OCI-LY1 (cell line): ENCODE measurements around the gene CEMIP.

Experiments used
- H2AFZ ChIP-seq: fragments of 200-600 bp; sonication (generic), shearing (Covaris generic); 2 replicates; pipeline ENCODE4 v1.6.0; 2014; ENCODE audit warnings: antibody characterized with exemption, mild to moderate bottlenecking, low read length
- H3F3A ChIP-seq: fragments of 200-600 bp; sonication (generic), shearing (Covaris generic); 2 replicates; pipeline ENCODE4 v1.6.0; 2014; ENCODE audit warnings: mild to moderate bottlenecking, antibody characterized with exemption, low read length, moderate library complexity; ENCODE audit not compliant: insufficient read depth
- H3K27ac ChIP-seq: fragments of 200-600 bp; sonication (generic); 2 replicates; pipeline ENCODE4 v1.5.1; 2014; ENCODE audit warnings: low read length, mixed run types, mild to moderate bottlenecking, low read depth; ENCODE audit not compliant: poor library complexity, severe bottlenecking
- H3K27me3 ChIP-seq: fragments of 200-600 bp; sonication (generic); 2 replicates; pipeline ENCODE4 v1.6.0; 2014; ENCODE audit warnings: antibody characterized with exemption, mild to moderate bottlenecking, low read length, moderate library complexity; ENCODE audit not compliant: insufficient read depth
- H3K36me3 ChIP-seq: fragments of 200-600 bp; sonication (generic); 2 replicates; pipeline ENCODE4 v1.6.1; 2014; ENCODE audit warnings: mild to moderate bottlenecking, antibody characterized with exemption, low read length, moderate library complexity, mixed read lengths; ENCODE audit not compliant: insufficient read depth
- H3K4me1 ChIP-seq: fragments of 200-600 bp; sonication (generic); 2 replicates; pipeline ENCODE4 v1.5.1; 2014; ENCODE audit warnings: mild to moderate bottlenecking, low read length, moderate library complexity; ENCODE audit not compliant: insufficient read depth, severe bottlenecking
- H3K4me2 ChIP-seq: fragments of 200-600 bp; sonication (generic), shearing (Covaris generic); 2 replicates; pipeline ENCODE4 v1.6.1; 2014; ENCODE audit warnings: low read length
- H3K4me3 ChIP-seq: fragments of 200-600 bp; sonication (generic); 2 replicates; pipeline ENCODE4 v1.5.1; 2014; ENCODE audit warnings: low read length, low read depth, mild to moderate bottlenecking, mixed read lengths; ENCODE audit not compliant: poor library complexity, severe bottlenecking
- H3K79me2 ChIP-seq: fragments of 200-600 bp; shearing (Covaris generic); 2 replicates; pipeline ENCODE4 v1.6.1; 2016; ENCODE audit warnings: mixed run types, low read length, mixed read lengths; ENCODE audit not compliant: insufficient read depth
- H3K9ac ChIP-seq: fragments of 200-600 bp; sonication (generic), shearing (Covaris generic); 2 replicates; pipeline ENCODE4 v1.6.1; 2014; ENCODE audit warnings: mild to moderate bottlenecking, low read length, mixed read lengths
- H3K9me2 ChIP-seq: fragments of 200-600 bp; sonication (generic), shearing (Covaris generic); 2 replicates; pipeline ENCODE4 v1.6.1; 2014; ENCODE audit warnings: low read depth, mild to moderate bottlenecking, low read length, mixed read lengths
- H3K9me3 ChIP-seq: fragments of 200-600 bp; shearing (Covaris generic); 2 replicates; pipeline ENCODE4 v1.6.1; 2014; ENCODE audit warnings: low read length, mixed read lengths
- H4K20me1 ChIP-seq: fragments of 200-600 bp; sonication (generic), shearing (Covaris generic); 2 replicates; pipeline ENCODE4 v1.6.0; 2016; ENCODE audit warnings: mild to moderate bottlenecking, low read length; ENCODE audit not compliant: insufficient read depth
- CTCF ChIP-seq: fragments of 200-600 bp; sonication (generic), shearing (Covaris generic); IDR thresholded peaks from 2 replicates; pipeline ENCODE4 v1.5.1; 2017; ENCODE audit warnings: mild to moderate bottlenecking, antibody characterized with exemption, low read length, moderate library complexity, mixed read lengths
- EZH2 ChIP-seq: fragments of 200-600 bp; sonication (generic), shearing (Covaris generic); IDR thresholded peaks from 2 replicates; pipeline ENCODE4 v1.8.0; 2017; ENCODE audit warnings: borderline replicate concordance, mixed run types, mild to moderate bottlenecking, antibody characterized with exemption, low read length, moderate library complexity, mixed read lengths

The CEMIP gene

GRCh38 chr15:80838666-80839065 lies 59.5 kb downstream of the CEMIP start:
- Histone ChIP-seq H3F3A (no peaks in the 10 kb centered on the region), H2AFZ (no peak overlapping the region), H3K9me3 (no peaks in the 10 kb centered on the region), H3K4me3 (no peak overlapping the region), H3K36me3 (no peaks in the 10 kb centered on the region), H3K9ac (no peak overlapping the region), H3K4me2 (no peak overlapping the region), H3K27me3 (0 out of 2 replicates have a peak, but pooled peaks cover 7% of the 10 kb centered on the region), H3K4me1 (no peaks in the 10 kb centered on the region), H3K27ac (no peak overlapping the region), H4K20me1 (no peaks in the 10 kb centered on the region), H3K79me2 (no peaks in the 10 kb centered on the region), H3K9me2 (no peaks in the 10 kb centered on the region)
- no peak for TF ChIP-seq EZH2
- TF ChIP-seq CTCF, result no peak

- H3K79me2 ChIP-seq, result no peaks in the 10 kb centered on the region
- H2AFZ ChIP-seq, result no peak overlapping the region
- H3K9me2 ChIP-seq, result no peaks in the 10 kb centered on the region
- H3K9me3 ChIP-seq, result no peaks in the 10 kb centered on the region
- H4K20me1 ChIP-seq, result no peaks in the 10 kb centered on the region
- H3K36me3 ChIP-seq, result no peaks in the 10 kb centered on the region
- 0 out of 2 replicates have a peak, but pooled peaks cover 7% of the 10 kb centered on the region for H3K27me3 ChIP-seq
- no peak overlapping the region for H3K27ac ChIP-seq
- H3K9ac ChIP-seq, result no peak overlapping the region
- no peaks in the 10 kb centered on the region for H3K4me1 ChIP-seq
- no peak overlapping the region for H3K4me2 ChIP-seq
- TF ChIP-seq CTCF (no peak), EZH2 (no peak)
- no peak overlapping the region for H3K4me3 ChIP-seq
- no peaks in the 10 kb centered on the region for H3F3A ChIP-seq
These were observed 60.6 kb downstream of the CEMIP start for GRCh38 chr15:80839764-80840130.

GRCh38 chr15:80840182-80841130 lies 61.3 kb downstream of the CEMIP start:
- Histone ChIP-seq H3K4me1 (no peaks in the 10 kb centered on the region), H3K79me2 (no peaks in the 10 kb centered on the region), H3K4me3 (no peak overlapping the region), H3K36me3 (no peaks in the 10 kb centered on the region), H3K27me3 (0 out of 2 replicates have a peak, but pooled peaks cover 7% of the 10 kb centered on the region), H2AFZ (no peak overlapping the region), H3K4me2 (no peak overlapping the region), H3K27ac (no peak overlapping the region), H3F3A (no peaks in the 10 kb centered on the region), H3K9me2 (no peaks in the 10 kb centered on the region), H3K9me3 (no peaks in the 10 kb centered on the region), H3K9ac (no peak overlapping the region), H4K20me1 (no peaks in the 10 kb centered on the region)
- TF ChIP-seq EZH2 (no peak), CTCF (no peak)
